ENCODE measurements around the gene INO80E. TPM values are rescaled to one million over a fixed set of nuclear protein-coding genes. Genes with fewer than 3 reads are reported as not detected.

Gene INO80E
- total and polyA plus RNA-seq, 8 donors: 42.1 to 59.6 (median 51.6) TPM

DNA sequence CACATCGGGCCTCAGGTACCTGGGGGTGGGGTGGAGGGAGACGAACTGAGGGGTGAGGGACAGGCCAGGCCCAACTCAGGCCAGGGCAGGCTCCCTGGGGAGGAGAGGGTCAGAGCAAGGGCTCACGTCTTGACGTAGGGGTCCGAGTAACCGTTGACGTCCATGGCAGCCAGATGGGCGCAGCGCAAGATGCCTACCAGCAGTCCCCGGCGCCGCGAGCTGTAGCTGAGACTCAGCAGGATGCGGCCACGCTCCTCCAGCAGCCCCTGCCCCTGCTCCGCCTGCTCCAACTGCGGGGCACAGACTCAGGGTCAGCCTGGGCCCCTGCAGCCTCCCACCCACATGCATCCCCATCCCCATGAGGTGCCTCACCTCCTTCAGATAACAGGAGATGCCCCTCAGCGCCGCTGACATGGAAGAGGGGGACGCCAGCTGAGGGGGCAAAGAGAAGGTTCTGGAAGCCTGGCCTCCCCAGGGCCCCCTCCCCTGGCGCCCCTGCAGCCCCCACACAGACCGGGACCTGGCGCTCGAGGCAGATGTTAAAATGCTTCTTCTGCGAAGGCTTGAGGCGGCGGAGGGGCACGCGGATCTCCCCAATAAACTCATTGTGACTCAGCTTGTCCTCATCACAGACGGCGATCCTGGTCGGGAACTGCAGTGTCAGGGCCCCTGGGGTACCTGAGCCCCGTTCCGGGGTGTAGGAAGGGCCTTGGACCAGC is 10.8 kb downstream of the INO80E start:
- ATAC-seq (no peak), DNase-seq (peak in 1 of 4 donors; percentile 73)
- Histone ChIP-seq H3K9me3 (no peaks in the 10 kb centered on the region), H3K27me3 (peaks cover 25 to 47% of the 10 kb centered on the region in 2 donors), H3K27ac (no peak overlapping the region), H3K4me3 (no peak overlapping the region), H3K4me1 (peaks cover 12 to 27% of the 10 kb centered on the region in 2 donors), H3K36me3 (peaks cover 0 to 23% of the 10 kb centered on the region in 2 donors)
- intact Hi-C loops (cut with DNase I): loop anchor here in 1 of 2 donors (10.0 kb wide), 3 partner anchors 82 to 302 kb away; partner anchors contain the start of gene KCTD13
- TF ChIP-seq, protein P1, sequence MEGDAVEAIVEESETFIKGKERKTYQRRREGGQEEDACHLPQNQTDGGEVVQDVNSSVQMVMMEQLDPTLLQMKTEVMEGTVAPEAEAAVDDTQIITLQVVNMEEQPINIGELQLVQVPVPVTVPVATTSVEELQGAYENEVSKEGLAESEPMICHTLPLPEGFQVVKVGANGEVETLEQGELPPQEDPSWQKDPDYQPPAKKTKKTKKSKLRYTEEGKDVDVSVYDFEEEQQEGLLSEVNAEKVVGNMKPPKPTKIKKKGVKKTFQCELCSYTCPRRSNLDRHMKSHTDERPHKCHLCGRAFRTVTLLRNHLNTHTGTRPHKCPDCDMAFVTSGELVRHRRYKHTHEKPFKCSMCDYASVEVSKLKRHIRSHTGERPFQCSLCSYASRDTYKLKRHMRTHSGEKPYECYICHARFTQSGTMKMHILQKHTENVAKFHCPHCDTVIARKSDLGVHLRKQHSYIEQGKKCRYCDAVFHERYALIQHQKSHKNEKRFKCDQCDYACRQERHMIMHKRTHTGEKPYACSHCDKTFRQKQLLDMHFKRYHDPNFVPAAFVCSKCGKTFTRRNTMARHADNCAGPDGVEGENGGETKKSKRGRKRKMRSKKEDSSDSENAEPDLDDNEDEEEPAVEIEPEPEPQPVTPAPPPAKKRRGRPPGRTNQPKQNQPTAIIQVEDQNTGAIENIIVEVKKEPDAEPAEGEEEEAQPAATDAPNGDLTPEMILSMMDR (IDR thresholded peaks at IDR 0.05): no peak

DNA sequence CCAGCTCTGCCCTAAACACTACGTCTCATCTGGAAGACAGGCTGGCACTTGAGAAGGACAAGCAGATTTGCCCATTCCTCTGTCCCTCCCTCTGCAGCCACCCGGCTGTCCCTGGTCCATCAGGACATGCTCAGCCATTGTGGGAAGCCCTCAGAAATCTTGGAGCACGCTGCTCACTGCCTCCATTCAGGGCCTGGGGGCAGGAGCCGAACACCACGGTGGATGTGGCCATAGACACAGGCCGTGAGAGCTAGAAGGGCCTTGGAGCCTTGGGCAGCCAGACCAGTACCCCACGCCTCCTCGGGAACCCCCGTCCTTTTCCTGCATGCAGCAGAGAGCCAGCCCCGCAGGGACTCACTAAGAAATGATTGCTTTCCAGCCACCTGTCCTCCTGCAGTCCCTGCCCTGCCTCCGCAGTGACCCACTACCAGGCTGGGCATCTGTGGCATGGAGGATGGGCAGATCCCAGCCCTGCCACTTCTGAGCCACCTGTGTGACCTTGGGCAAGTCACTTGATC is 11.4 kb downstream of the INO80E start:
- H3K27me3 ChIP-seq: peaks cover 29 to 54% of the 10 kb centered on the region in 2 donors
- peaks cover 12 to 27% of the 10 kb centered on the region in 2 donors for H3K4me1 ChIP-seq
- DNase-seq: no peak
- TF ChIP-seq, protein P1 (IDR thresholded peaks at IDR 0.05): no peak
- H3K36me3 ChIP-seq: peaks cover 0 to 16% of the 10 kb centered on the region in 2 donors
- no peaks in the 10 kb centered on the region for H3K9me3 ChIP-seq
- no peak overlapping the region for H3K4me3 ChIP-seq
- H3K27ac ChIP-seq: no peak overlapping the region
- intact Hi-C loops (cut with DNase I): loop anchor here in 1 of 2 donors (10.0 kb wide), 3 partner anchors 83 to 303 kb away; partner anchors contain the start of gene KCTD13
- no peak for ATAC-seq

DNA sequence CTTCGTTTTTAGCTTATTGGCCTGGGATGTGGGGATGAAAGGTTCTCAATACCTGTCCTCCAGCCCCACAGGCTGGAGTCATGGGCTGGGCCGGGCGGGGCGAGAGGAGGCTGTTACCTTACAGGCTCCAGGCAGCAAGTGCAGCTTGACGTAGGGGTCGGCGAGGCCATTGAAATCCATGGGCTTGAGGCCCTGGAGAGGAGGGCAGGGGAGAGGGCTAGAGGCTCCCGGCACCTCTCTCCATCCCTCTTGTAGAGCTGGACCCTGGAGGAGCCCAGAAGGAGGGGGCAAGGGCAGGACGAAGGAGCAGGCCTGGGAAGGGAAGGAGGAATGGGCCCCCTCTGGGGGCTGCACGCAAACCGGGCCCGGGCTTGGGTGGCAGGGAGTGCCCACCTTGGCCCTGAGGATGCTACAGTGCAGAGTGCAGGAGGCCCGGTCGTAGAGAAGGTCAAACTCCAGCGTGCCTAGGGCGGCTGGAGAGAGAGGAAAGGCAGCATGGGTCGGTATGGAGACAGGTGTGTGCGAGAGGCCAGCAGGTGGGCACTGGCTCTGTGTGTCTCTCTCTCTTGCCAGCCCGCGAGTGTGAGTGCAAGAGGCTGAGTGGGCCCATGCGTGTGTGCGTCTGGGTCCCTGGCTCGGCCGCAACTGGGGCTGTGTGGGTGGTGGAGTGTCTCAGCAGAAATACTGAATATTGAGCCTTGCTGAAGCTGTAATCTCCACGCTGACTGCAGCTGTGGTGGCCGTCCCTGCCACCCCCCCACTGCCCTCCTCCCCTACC is 13.2 kb downstream of the INO80E start:
- ATAC-seq (no peak), DNase-seq (no peak)
- no peak overlapping the region for H3K4me3 ChIP-seq
- H3K27ac ChIP-seq: no peak overlapping the region
- H3K9me3 ChIP-seq: no peaks in the 10 kb centered on the region
- peaks cover 12 to 27% of the 10 kb centered on the region in 2 donors for H3K4me1 ChIP-seq
- peaks cover 29 to 64% of the 10 kb centered on the region in 2 donors for H3K27me3 ChIP-seq
- TF ChIP-seq, protein P1 (IDR thresholded peaks at IDR 0.05): no peak
- intact Hi-C loops (cut with DNase I): loop anchor here in 1 of 2 donors (10.0 kb wide), 3 partner anchors 84 to 304 kb away; partner anchors contain the start of gene KCTD13
- peaks cover 0 to 2% of the 10 kb centered on the region in 2 donors for H3K36me3 ChIP-seq

DNA sequence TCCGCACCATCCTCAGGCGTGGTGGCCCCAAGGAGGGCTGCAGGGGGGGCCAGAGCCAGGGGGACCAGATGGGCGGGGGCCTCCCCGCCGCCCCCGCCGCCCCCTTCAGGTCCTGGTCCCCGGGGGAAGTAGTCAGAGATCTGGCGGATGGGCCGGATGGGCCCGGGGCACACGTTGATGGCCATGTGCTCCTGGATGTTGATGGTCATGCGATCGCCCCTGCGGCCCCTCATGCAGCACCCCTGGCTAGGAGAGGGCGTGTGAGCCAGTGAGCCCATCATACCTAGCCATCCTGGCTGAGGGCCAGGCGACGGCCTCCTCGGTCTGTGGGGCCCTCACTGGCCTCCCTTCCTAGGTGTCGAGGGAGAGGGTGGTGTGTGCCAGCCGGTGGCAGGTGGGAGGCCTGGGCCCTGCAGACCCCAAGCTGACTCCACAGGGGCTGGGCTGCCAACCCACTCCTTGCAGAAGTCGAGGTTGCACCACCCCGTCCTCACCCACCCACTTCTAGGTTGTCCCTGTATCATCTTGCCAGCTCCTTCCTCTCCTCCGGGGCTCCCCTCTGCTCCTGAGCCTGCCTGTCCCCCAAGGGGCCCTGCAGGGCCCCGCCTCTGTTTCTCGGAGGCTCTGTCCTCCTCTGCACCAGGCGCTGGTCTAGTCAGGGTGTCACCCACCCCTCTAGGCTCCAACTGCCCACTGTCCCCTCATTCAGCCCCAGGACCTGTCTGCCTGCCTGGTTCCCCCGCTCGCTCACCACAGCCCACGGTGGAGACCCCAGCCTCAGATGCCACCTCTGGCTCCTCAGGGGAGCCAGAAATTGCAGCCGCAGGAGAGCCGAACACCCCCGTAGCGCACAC is 14.2 kb downstream of the INO80E start:
- H3K27ac ChIP-seq: no peak overlapping the region
- TF ChIP-seq, protein P1 (IDR thresholded peaks at IDR 0.05): no peak
- H3K4me1 ChIP-seq: peaks cover 12 to 18% of the 10 kb centered on the region in 2 donors
- no peaks in the 10 kb centered on the region for H3K36me3 ChIP-seq
- ATAC-seq (no peak), DNase-seq (no peak)
- intact Hi-C loops (cut with DNase I): loop anchor here in 1 of 2 donors (10.0 kb wide), 3 partner anchors 85 to 305 kb away; partner anchors contain the start of gene KCTD13
- H3K27me3 ChIP-seq: peaks cover 29 to 64% of the 10 kb centered on the region in 2 donors
- no peaks in the 10 kb centered on the region for H3K9me3 ChIP-seq
- H3K4me3 ChIP-seq: peak overlapping the region; percentile 15 to 28
